COLO668 (cell line): ENCODE measurements around the gene RRP7A.
"Not testable (repeated sequence)": the region's sequence is repeated elsewhere in the genome, so short reads cannot be mapped to it uniquely, and the experiment has no call there.

Source experiments
- DNase-seq: peaks from one replicate; lab custom pipeline; 2025; ENCODE audit not compliant: unreplicated experiment; lab: John Stamatoyannopoulos, UW

Gene RRP7A

DNA sequence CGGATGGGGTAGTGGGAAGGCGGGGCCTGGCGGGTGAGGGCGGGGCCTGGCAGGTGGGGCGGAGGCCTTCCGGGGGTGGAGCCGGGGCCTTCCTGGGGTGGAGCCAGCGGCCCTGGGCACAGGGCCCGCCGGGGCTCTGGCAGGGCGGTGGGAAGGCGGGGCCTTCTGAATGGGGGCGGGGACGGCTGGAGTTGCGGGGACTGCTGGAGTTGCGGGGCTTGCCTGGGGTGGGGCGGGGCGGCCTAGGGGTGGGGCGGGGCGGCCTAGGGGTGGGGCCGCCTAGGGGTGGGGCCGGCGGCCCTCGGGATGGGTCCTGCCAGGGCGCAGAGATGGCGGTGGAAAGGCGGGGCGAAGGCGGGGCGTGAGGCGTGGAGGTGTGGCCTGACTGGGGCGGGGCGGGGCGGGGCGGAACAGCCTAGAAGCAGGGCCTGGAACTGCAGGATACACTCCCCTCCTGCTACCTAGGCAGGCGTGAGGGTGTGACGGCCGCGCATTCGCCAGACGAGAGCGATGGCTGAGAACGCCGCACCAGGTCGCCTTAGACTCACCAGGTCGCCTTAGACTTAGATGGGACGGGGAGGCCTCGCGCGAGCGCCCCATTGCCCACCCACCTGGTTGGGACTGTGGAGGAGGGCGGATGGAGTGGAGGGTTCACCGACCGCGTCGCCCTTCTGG is 19.3 kb downstream of the RRP7A start:
- DNase-seq: peak; percentile 6

DNA sequence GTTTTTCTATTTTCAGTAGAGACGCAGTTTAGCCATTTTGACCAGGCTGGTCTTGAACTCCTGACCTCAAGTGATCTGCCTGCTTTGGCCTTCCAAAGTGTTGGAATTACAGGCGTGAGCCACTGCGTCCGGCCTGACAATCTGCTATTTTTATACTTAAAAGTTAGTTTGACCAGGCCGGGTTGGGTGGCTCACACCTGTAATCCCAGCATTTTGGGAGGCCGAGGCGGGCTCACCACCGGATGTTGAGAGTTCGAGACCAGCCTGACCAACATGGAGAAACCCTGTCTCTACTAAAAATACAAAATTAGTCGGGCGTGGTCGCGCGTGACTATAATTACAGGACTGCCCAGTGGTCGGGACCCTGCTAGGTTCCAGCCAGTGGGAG is 19.8 kb downstream of the RRP7A start:
- DNase-seq: not testable (repeated sequence)

DNA sequence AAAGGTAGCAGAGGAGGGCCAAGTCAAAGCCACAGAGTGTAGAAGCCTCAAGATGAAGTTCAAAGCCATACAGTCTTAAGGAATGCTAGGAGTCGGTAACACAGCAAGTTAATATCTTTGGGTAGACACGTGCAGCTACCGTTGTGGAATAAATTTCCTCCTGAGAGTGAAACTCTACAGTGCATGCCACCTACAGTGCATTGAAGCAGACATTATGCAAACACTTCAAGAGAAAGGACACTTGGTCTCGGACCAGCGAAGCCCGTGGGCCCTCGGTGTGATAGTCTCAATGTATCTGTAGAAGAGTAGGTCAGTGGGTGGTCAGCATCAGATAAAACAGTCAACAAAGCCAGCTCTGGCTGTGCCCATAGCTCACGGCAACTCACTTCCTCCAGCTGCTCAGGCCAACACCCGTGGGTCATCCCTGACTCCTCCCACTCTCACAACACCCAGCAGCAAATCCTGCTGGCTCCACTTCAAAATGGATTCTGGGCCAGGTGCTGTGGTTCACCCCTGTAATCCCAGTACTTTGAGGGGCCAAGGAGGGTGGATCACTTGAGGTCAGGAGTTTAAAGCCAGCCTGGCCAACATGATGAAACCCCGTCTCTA is 24.0 kb downstream of the RRP7A start:
- DNase-seq: peak; percentile 40

DNA sequence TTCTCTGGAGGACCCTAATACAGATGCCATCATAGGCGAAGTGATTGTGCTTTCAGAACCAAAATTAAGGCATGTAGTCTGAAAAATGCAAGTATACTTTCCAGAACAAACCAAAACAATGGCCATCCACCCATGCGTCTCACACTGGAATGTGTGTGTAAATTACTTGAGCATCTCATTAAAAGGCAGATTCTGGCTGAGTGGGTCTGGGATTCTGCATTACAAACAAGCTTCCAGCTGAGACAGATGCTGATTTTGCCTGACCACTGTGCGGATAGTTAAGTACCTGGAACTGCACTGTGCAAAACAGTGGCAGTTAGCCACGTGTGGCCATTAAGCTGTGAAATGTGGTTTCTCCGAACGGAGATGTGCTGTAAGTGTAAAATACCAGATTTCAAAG is 26.2 kb downstream of the RRP7A start:
- DNase-seq: no peak

DNA sequence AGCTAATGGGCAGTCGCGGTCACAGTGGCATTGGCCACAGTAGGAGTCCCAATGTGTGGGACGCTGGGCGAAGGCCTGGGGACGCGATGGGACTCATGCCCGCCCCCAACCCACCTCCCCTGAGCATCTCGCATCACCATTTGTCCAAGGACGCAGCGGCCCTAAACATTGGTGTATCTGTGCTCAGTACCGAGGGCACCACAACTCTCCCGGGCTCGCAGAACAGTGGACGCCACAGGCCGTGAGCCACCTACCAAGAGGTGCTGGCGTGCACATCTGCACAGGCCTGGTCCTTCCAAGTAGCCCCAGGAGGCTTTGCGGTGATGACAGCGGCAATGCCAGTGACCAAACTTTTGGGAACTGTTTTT is 27.3 kb downstream of the RRP7A start:
- DNase-seq: no peak

DNA sequence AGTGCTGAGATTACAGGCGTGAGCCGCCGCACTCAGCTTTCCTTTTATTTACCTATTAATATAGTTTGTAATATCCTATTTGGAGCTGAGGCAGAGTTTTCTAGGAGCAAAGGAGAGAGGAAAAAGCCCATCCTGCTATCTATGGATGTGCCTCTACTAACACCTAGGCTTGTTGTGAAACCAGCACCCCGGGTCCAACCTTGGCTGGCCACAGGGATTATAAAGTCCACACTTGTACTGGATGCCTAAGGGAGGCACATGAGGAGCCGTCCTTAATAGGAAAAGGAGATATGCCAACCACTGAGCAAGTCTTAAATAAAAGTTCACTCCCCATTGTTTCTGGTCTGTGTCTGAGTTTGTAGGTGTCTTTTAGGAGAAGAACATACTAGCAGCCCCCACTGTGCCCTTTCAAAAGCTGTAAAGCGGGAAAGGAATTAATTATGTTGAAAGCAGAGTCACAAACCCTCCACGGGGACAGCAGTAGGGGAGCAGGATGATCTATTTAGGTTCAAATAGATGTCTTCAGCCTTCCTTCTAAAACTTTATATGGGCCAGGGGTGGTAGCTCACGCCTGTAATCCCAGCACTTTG is 29.3 kb downstream of the RRP7A start:
- no peak for DNase-seq

DNA sequence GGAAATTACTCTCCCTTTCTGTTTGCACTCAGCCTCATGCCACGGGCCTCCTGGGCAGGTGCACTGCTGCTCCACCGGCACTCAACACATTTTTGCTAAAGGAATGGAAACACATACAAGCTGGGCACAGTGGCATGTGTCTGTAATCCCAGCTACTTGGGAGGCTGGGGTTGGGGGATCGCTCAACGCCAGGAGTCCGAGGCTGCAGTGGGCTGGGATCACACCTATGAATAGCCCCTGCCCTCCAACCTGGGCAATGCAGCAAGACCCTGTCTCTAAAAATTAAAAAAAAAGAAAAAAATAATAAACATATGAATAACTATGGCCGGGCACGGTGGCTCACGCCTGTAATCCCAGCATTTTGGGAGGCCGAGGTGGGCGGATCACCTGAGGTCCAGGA is 30.6 kb downstream of the RRP7A start:
- no peak for DNase-seq

DNA sequence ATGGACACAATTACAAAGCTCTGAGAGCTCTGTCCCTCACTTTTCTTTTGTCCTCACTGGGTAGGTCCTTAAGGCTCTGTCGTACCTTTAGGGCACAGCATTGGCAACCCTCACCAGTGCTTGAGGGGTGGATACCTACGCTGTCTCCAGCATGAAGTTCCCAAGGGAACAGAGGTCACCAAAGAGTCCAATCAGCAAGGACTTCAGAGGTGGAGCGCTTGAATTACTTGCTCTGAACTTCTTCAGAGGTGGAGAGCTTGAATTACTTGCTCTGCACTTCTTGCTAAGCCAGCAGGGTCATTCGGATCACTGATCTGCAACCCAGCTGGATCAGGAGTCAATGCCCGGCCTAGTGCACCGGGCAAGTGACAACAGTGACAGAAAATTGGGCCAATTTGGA is 35.1 kb downstream of the RRP7A start:
- no peak for DNase-seq

DNA sequence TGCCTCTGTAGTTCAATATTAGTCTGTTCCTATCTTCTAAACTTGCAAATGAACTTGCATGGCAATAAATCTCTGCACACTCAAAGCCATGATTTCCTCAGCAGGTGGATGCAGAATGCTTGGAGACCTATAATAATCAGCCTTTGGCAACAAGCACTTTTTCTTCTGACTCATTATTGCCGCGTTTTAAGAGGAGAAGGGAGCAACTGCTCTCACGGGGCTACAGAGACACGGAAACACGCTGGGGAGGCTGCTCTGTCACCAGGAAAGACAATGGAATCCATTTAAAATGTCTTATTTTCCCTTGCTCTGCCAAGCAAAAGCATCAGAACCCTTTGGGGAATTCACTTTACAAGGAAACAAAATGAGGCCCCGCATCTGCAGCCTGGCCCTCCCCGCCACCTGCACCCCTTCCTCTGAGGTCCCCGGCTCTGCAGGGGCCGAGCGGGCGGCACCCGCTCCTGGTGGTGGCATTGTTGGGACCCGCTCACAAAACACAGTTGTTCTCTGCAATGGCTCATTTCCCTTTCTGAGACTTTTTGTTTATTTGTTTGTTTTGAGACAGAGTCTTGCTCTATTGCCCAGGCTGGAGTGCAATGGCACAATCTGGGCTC is 35.9 kb downstream of the RRP7A start:
- not testable (repeated sequence) for DNase-seq

DNA sequence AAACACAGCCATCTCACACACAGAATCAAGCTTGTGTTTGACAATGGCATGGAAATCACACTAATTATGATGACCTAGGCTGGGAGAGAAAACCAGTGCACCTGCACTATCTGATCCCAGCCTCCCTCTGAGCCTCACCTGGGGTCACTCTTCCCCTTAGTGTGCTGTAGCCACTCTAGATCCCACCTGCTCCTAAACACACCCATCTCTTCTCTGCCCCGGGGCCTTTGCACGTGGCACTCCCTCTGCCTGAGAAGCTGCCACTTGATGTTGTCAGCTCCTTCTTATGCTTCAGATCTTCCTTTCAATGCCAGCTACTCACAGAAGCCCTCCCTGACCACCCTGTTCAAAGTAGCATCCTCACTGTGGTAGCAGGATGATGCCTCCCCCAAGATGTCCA is 44.5 kb downstream of the RRP7A start:
- no peak for DNase-seq

DNA sequence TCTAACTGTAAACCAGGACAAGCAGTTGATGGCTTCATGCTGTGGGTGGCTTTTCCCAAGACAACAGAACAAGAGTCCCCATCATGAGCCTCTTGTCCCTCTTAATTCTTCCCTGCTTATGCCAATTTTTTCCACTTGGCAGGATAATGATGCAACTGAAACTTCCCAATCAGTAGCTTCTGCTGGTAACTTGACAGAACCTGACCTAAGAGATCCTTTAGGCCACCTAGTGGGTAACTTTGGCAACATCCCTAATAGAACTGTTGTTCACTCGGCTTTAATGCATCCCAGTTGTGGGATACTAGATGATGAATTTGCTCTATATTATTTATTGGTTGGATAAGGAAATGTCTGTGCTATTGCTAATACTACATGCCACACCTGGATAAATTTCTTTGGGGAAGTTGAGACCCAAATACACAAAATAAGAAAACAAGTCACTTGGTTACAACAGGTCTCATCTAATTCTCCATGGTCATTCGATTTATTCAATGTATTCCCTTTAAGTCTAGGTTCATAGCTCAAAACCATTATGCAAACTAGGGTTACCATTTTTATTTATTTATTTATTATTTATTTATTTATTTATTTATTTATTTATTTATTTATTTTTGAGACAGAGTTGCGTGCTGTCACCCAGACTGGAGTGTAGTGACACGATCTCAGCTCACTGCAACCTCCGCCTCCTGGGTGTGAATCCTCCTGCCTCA is 46.0 kb downstream of the RRP7A start:
- DNase-seq: peak; percentile 44

DNA sequence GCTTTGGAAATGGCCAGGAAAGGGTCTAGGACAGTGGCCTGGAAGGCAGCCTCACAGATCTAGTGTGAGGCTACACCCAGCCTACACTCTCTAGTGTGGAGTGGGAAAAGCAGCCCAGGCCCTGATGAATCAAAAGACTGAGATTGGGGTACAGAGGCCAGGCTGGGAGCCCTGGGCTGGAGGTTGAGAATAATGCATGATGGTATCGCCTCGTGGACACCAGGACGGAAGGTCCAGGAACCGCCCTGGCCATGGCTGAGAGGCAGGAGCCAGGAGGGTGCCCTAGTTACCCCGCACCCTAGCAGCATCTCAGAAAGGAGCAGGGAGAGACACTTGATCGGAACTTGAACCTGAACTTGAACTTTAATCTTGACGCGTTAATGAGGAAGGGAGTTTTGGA is 46.9 kb downstream of the RRP7A start:
- DNase-seq: no peak

DNA sequence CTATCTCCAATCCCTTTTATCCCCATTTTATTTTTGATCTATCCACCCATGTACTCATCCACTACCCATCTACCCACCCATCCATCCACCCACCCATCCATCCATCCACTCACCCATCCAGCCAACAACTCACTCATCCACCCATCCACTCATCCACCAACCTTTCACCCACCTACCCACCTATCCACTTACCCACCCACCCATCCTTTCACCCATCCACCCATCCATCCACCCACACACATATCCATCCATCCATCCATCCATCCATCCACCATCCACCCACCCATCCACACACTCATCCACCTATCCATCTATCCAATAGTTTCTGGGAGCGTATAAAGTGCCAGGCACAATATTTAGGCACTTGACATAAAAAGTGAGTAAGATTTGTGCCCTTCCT is 48.2 kb downstream of the RRP7A start:
- no peak for DNase-seq

DNA sequence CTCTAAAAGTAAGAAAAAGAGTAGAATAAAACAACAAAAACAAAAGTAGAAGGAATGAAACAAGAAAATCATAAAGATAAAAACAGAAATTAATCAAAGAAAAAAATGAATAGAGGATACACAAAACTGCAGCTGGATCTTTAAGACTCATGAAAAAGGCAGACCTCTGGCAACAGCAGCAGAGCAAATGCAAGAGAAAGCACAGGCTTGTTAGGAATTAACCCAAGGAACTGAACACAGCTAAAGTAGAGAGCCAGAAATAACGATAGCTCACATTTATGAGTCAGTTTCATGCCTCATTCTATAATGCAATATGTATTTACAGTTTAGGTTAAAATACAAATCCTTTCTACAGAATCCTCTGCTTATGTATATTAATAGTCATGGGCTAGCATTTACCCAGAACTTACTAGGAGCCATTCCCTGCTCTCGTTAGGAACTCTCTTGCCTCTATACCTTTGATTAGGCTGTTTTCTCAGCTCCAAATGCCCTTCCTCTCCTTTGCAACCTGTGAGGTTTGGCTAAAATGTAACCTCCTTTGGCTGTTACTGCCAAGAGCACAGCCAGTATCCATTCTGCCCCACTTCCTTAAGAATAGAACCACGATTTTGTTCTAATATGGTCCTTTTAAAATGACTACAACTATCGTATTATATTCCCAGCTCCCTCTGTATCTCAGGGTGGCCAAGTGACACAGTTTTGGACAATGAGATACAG is 49.1 kb downstream of the RRP7A start:
- DNase-seq: no peak

DNA sequence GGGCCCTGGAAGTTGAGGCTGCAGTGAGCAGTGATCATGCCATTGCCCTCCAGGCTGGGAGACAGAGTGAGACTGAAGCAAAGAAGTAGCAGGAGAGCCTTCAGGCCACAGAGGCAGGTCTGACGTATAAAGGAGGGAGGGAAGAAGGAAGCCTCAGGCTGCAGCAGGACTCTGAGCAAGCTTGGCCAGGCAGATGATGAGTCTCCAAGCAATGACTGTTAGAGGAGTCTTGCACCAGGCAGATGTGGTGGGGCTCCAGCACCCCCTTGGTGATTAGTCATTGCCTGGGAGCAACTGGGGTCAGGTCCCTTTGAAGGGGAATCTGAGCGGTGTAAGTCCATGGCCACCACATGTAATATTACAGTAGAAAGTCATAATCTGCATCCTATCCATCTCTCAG is 50.8 kb downstream of the RRP7A start:
- DNase-seq: no peak

DNA sequence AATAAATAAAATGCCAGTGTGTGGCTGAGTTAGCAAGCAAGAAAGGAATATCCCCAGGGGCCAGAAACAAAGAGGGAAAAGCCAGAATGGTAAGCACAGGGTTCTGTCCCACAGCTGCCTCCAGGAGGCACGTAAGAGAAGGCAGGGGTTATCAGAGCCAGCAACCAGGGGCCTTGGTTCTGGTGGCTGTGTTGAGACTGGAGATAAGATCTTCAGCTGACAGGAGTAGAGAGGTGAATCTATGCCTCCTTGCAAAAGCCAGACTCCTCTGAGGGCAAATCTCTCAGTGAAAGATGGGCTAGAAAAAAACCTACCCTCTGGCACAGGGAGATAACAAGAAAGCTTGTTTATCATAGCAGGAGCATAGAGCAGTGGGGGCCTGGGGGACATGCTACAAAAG is 57.6 kb downstream of the RRP7A start:
- DNase-seq: peak; percentile 53

DNA sequence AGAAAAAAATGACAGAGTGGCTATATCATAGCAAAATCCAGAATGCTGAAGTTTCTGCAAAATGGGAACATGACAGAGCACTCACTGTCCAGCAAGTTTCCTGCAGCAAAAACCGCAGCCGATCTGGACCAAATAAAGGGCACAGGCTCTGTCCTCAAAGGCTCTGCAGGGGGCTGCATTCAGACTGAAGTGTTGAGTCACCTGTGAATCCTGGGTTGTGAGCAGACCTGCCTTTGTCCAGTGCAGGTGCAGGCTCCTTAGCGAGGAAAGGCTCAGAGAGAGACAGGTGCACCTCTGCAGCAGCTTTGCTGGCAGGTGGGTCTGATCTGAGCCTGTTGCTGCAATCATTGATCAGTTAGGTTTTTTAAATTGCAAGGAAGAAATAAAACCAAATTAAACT is 58.1 kb downstream of the RRP7A start:
- DNase-seq: peak; percentile 93
